Measurements from ENCODE around the gene CPLX3.

CPLX3 gene

GRCh38 chr15:74788683-74789151, 37.7 kb upstream of the CPLX3 start:
- Histone ChIP-seq H2AFZ (ENCODE audit: low read length) (no peak overlapping the region), H3K4me2 (ENCODE audit: low read depth, low read length, poor library complexity, severe bottlenecking) (peak overlapping the region; percentile 95), H3K9me3 (ENCODE audit: insufficient read depth, low read depth, low read length) (no peaks in the 10 kb centered on the region), H3K9ac (ENCODE audit: low read depth, low read length, poor library complexity, severe bottlenecking) (peak overlapping the region; percentile 96), H3K36me3 (ENCODE audit: insufficient read depth, low read length) (peaks cover 13% of the 10 kb centered on the region; the same call in 1 of the 2 replicates), H3F3A (ENCODE audit: low read depth) (peaks cover 6% of the 10 kb centered on the region; the same call in 1 of the 2 replicates), H3K9me2 (replicated peaks; ENCODE audit: low read depth, low read length) (no peaks in the 10 kb centered on the region), H3K27me3 (ENCODE audit: insufficient read depth, low read length, poor library complexity, severe bottlenecking) (no peaks in the 10 kb centered on the region), H3K79me2 (ENCODE audit: insufficient read depth, low read length) (peaks cover 94% of the 10 kb centered on the region), H3K4me1 (ENCODE audit: insufficient read depth, low read length, poor library complexity, severe bottlenecking) (peaks cover 83% of the 10 kb centered on the region), H3K4me3 (ENCODE audit: low read length, poor library complexity, severe bottlenecking) (peak overlapping the region; percentile 83), H4K20me1 (ENCODE audit: insufficient read depth, low read length, poor library complexity, severe bottlenecking) (peaks cover 90% of the 10 kb centered on the region)
- no peak for TF ChIP-seq CTCF (conservative IDR thresholded peaks at IDR 0.05; ENCODE audit: low read length)
- no peak for TF ChIP-seq EZH2phosphoT487 (IDR thresholded peaks at IDR 0.05; ENCODE audit: borderline replicate concordance)

GRCh38 chr15:74789171-74789631, 37.2 kb upstream of the CPLX3 start:
- peaks cover 13% of the 10 kb centered on the region; the same call in 1 of the 2 replicates for H3K36me3 ChIP-seq (ENCODE audit: insufficient read depth, low read length)
- peak overlapping the region; percentile 83 for H3K4me3 ChIP-seq (ENCODE audit: low read length, poor library complexity, severe bottlenecking)
- H3K9ac ChIP-seq (ENCODE audit: low read depth, low read length, poor library complexity, severe bottlenecking): peak overlapping the region; percentile 96
- H3K4me2 ChIP-seq (ENCODE audit: low read depth, low read length, poor library complexity, severe bottlenecking): peak overlapping the region; percentile 95
- H3K9me2 ChIP-seq (replicated peaks; ENCODE audit: low read depth, low read length): no peaks in the 10 kb centered on the region
- TF ChIP-seq EZH2phosphoT487 (IDR thresholded peaks at IDR 0.05; ENCODE audit: borderline replicate concordance): no peak
- TF ChIP-seq CTCF (conservative IDR thresholded peaks at IDR 0.05; ENCODE audit: low read length): no peak
- peaks cover 89% of the 10 kb centered on the region for H4K20me1 ChIP-seq (ENCODE audit: insufficient read depth, low read length, poor library complexity, severe bottlenecking)
- H2AFZ ChIP-seq (ENCODE audit: low read length): no peak overlapping the region
- peaks cover 94% of the 10 kb centered on the region for H3K79me2 ChIP-seq (ENCODE audit: insufficient read depth, low read length)
- no peaks in the 10 kb centered on the region for H3K9me3 ChIP-seq (ENCODE audit: insufficient read depth, low read depth, low read length)
- no peaks in the 10 kb centered on the region for H3K27me3 ChIP-seq (ENCODE audit: insufficient read depth, low read length, poor library complexity, severe bottlenecking)
- peaks cover 80% of the 10 kb centered on the region for H3K4me1 ChIP-seq (ENCODE audit: insufficient read depth, low read length, poor library complexity, severe bottlenecking)
- peaks cover 6% of the 10 kb centered on the region; the same call in 1 of the 2 replicates for H3F3A ChIP-seq (ENCODE audit: low read depth)

- Histone ChIP-seq H4K20me1 (ENCODE audit: insufficient read depth, low read length, poor library complexity, severe bottlenecking) (peaks cover 89% of the 10 kb centered on the region), H3K9me2 (replicated peaks; ENCODE audit: low read depth, low read length) (no peaks in the 10 kb centered on the region), H3K4me3 (ENCODE audit: low read length, poor library complexity, severe bottlenecking) (peak overlapping the region; percentile 83), H3K4me2 (ENCODE audit: low read depth, low read length, poor library complexity, severe bottlenecking) (peak overlapping the region; percentile 95), H3K9ac (ENCODE audit: low read depth, low read length, poor library complexity, severe bottlenecking) (peak overlapping the region; percentile 96), H3F3A (ENCODE audit: low read depth) (peaks cover 6% of the 10 kb centered on the region; the same call in 1 of the 2 replicates), H3K9me3 (ENCODE audit: insufficient read depth, low read depth, low read length) (no peaks in the 10 kb centered on the region), H2AFZ (ENCODE audit: low read length) (no peak overlapping the region), H3K4me1 (ENCODE audit: insufficient read depth, low read length, poor library complexity, severe bottlenecking) (peaks cover 76% of the 10 kb centered on the region), H3K36me3 (ENCODE audit: insufficient read depth, low read length) (peaks cover 15% of the 10 kb centered on the region; the same call in 1 of the 2 replicates), H3K79me2 (ENCODE audit: insufficient read depth, low read length) (peaks cover 94% of the 10 kb centered on the region), H3K27me3 (ENCODE audit: insufficient read depth, low read length, poor library complexity, severe bottlenecking) (no peaks in the 10 kb centered on the region)
- TF ChIP-seq EZH2phosphoT487 (IDR thresholded peaks at IDR 0.05; ENCODE audit: borderline replicate concordance) (no peak), CTCF (conservative IDR thresholded peaks at IDR 0.05; ENCODE audit: low read length) (no peak)
These were observed 36.7 kb upstream of the CPLX3 start for GRCh38 chr15:74789741-74790079.

Measured in Loucy (cell line).